Loucy (cell line): ENCODE results near the gene JAZF1.

Experiments used
- H2AFZ ChIP-seq: fragments of 200-600 bp; sonication (generic); 2 replicates; pipeline ENCODE4 v1.6.0; 2016; ENCODE audit warnings: antibody characterized with exemption, mild to moderate bottlenecking, low read length, moderate library complexity
- H3F3A ChIP-seq: fragments of 200-600 bp; 2 replicates; pipeline ENCODE4 v1.6.0; 2016; ENCODE audit warnings: antibody characterized with exemption, low read depth, mild to moderate bottlenecking
- H3K27me3 ChIP-seq: fragments of 200-600 bp; sonication (generic); 2 replicates; pipeline ENCODE4 v1.6.1; 2014; ENCODE audit warnings: low read length, mild to moderate bottlenecking; ENCODE audit not compliant: insufficient read depth, poor library complexity, severe bottlenecking
- H3K36me3 ChIP-seq: fragments of 200-600 bp; sonication (generic); 2 replicates; pipeline ENCODE4 v1.6.1; 2016; ENCODE audit warnings: low read length; ENCODE audit not compliant: insufficient read depth
- H3K4me1 ChIP-seq: fragments of 200-600 bp; sonication (generic); 2 replicates; pipeline ENCODE4 v1.5.1; 2014; ENCODE audit warnings: low read length, mild to moderate bottlenecking; ENCODE audit not compliant: insufficient read depth, poor library complexity, severe bottlenecking
- H3K4me2 ChIP-seq: fragments of 200-600 bp; sonication (generic); 2 replicates; pipeline ENCODE4 v1.6.0; 2014; ENCODE audit warnings: antibody characterized with exemption, low read length, low read depth, mild to moderate bottlenecking; ENCODE audit not compliant: poor library complexity, severe bottlenecking
- H3K4me3 ChIP-seq: fragments of 200-600 bp; sonication (generic); 2 replicates; pipeline ENCODE4 v1.5.1; 2014; ENCODE audit warnings: low read length, mild to moderate bottlenecking, mixed read lengths; ENCODE audit not compliant: poor library complexity, severe bottlenecking
- H3K79me2 ChIP-seq: fragments of 200-600 bp; sonication (generic); 2 replicates; pipeline ENCODE4 v1.6.1; 2014; ENCODE audit warnings: low read length; ENCODE audit not compliant: insufficient read depth
- H3K9ac ChIP-seq: fragments of 200-600 bp; sonication (generic); 2 replicates; pipeline ENCODE4 v1.6.0; 2014; ENCODE audit warnings: mild to moderate bottlenecking, low read depth, low read length, moderate library complexity; ENCODE audit not compliant: poor library complexity, severe bottlenecking
- H3K9me2 ChIP-seq: fragments of 200-600 bp; sonication (generic); replicated peaks from 2 replicates; pipeline ENCODE4 v1.6.1; 2016; ENCODE audit warnings: low read depth, low read length, mixed read lengths
- H3K9me3 ChIP-seq: fragments of 200-600 bp; sonication (generic); 2 replicates; pipeline ENCODE4 v1.6.1; 2014; ENCODE audit warnings: mild to moderate bottlenecking, antibody characterized with exemption, low read length, low read depth; ENCODE audit not compliant: insufficient read depth
- H4K20me1 ChIP-seq: fragments of 200-600 bp; sonication (generic); 2 replicates; pipeline ENCODE4 v1.6.0; 2014; ENCODE audit warnings: antibody characterized with exemption, low read length, mild to moderate bottlenecking; ENCODE audit not compliant: insufficient read depth, poor library complexity, severe bottlenecking
- CTCF ChIP-seq: fragments of 200-600 bp; sonication (generic); conservative IDR thresholded peaks from 2 replicates; pipeline ENCODE4 v1.5.1; 2014; ENCODE audit warnings: mild to moderate bottlenecking, antibody characterized with exemption, low read length
- EZH2phosphoT487 ChIP-seq: fragments of 200-600 bp; IDR thresholded peaks from 2 replicates; pipeline ENCODE4 v1.6.1; 2018; ENCODE audit warnings: antibody characterized with exemption, mild to moderate bottlenecking, moderate library complexity, borderline replicate concordance

The JAZF1 gene

GRCh38 chr7:27999829-28000228 is 180.8 kb downstream of the JAZF1 start:
- Histone ChIP-seq H3K79me2 (no peaks in the 10 kb centered on the region), H3K4me3 (no peak overlapping the region), H3K4me2 (no peak overlapping the region), H3K27me3 (no peaks in the 10 kb centered on the region), H4K20me1 (no peaks in the 10 kb centered on the region), H3K36me3 (no peaks in the 10 kb centered on the region), H3K4me1 (peaks cover 21% of the 10 kb centered on the region), H3K9me2 (no peaks in the 10 kb centered on the region), H3K9ac (no peak overlapping the region), H3K9me3 (no peaks in the 10 kb centered on the region), H2AFZ (no peak overlapping the region), H3F3A (no peaks in the 10 kb centered on the region)
- no peak for TF ChIP-seq EZH2phosphoT487
- no peak for TF ChIP-seq CTCF

DNA sequence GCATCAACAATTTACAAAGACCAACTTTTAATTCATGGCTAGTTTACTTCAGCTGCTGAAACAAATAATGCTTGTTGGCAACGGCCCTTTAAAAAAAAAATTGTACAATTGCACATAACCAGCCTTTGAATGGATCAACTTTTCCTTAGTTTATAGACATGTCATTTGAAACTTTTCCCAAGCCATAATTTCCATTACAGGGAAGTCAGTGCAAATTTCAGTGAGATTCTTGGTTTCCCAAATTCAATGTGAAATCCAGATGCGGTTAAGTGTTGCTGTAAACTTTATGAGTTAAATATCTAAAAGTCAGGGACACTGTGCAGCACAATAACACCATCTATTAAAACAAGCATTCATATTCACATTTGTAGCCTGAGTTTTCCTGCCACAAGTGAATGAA is 182.2 kb downstream of the JAZF1 start:
- Histone ChIP-seq H3K4me2 (no peak overlapping the region), H3K36me3 (no peaks in the 10 kb centered on the region), H3K9me2 (no peaks in the 10 kb centered on the region), H3F3A (no peaks in the 10 kb centered on the region), H3K9me3 (no peaks in the 10 kb centered on the region), H3K4me3 (no peak overlapping the region), H3K79me2 (no peaks in the 10 kb centered on the region), H4K20me1 (peaks cover 5% of the 10 kb centered on the region), H3K4me1 (peaks cover 34% of the 10 kb centered on the region), H2AFZ (no peak overlapping the region), H3K9ac (no peak overlapping the region), H3K27me3 (no peaks in the 10 kb centered on the region)
- TF ChIP-seq CTCF (no peak), EZH2phosphoT487 (no peak)

- no peak overlapping the region for H3K4me2 ChIP-seq
- no peaks in the 10 kb centered on the region for H3K79me2 ChIP-seq
- no peak overlapping the region for H3K4me3 ChIP-seq
- H4K20me1 ChIP-seq, result peaks cover 5% of the 10 kb centered on the region
- no peaks in the 10 kb centered on the region for H3K9me3 ChIP-seq
- H2AFZ ChIP-seq, result no peak overlapping the region
- TF ChIP-seq CTCF (no peak), EZH2phosphoT487 (no peak)
- no peaks in the 10 kb centered on the region for H3K9me2 ChIP-seq
- H3F3A ChIP-seq, result peaks cover under 1% of the 10 kb centered on the region; the same call in 1 of the 2 replicates
- no peaks in the 10 kb centered on the region for H3K36me3 ChIP-seq
- peaks cover 45% of the 10 kb centered on the region for H3K4me1 ChIP-seq
- H3K9ac ChIP-seq, result no peak overlapping the region
- H3K27me3 ChIP-seq, result no peaks in the 10 kb centered on the region
Measured at GRCh38 chr7:27997188-27997707, 183.3 kb downstream of the JAZF1 start.
